ENCODE data around the gene KIFAP3.

The KIFAP3 gene

GRCh38 chr1:169933984-169934725, 140.3 kb downstream of the KIFAP3 start:
- H3K4me3 ChIP-seq (ENCODE audit: low read length) = no peak overlapping the region
- DNase-seq (ENCODE audit: low read depth) = peak; percentile 52
- TF ChIP-seq CTCF (IDR thresholded peaks at IDR 0.05; ENCODE audit: insufficient read depth, low read depth, low read length, missing control alignments) = no peak

- no peak for DNase-seq (ENCODE audit: low read depth)
- no peak overlapping the region for H3K4me3 ChIP-seq (ENCODE audit: low read length)
- no peak for TF ChIP-seq CTCF (IDR thresholded peaks at IDR 0.05; ENCODE audit: insufficient read depth, low read depth, low read length, missing control alignments)
These were observed 142.7 kb downstream of the KIFAP3 start for GRCh38 chr1:169931795-169932231.

DNA sequence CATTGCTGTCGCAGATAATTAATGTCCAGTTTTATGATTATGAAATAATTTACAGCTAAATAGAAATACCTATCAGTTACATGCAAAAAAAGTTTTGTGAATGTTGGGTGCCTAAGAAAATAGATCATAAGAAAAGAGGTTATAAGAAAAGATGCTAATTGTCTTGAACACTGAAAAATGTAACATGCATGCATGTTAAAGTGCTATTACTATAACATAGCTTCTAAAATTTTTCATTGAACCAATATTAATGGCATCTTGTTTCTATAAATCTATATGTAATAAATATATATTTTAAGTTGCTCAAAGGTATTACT, 145.3 kb downstream of the KIFAP3 start:
- DNase-seq (ENCODE audit: low read depth) = no peak
- H3K4me3 ChIP-seq (ENCODE audit: low read length) = no peak overlapping the region
- TF ChIP-seq CTCF (IDR thresholded peaks at IDR 0.05; ENCODE audit: insufficient read depth, low read depth, low read length, missing control alignments) = no peak

DNA sequence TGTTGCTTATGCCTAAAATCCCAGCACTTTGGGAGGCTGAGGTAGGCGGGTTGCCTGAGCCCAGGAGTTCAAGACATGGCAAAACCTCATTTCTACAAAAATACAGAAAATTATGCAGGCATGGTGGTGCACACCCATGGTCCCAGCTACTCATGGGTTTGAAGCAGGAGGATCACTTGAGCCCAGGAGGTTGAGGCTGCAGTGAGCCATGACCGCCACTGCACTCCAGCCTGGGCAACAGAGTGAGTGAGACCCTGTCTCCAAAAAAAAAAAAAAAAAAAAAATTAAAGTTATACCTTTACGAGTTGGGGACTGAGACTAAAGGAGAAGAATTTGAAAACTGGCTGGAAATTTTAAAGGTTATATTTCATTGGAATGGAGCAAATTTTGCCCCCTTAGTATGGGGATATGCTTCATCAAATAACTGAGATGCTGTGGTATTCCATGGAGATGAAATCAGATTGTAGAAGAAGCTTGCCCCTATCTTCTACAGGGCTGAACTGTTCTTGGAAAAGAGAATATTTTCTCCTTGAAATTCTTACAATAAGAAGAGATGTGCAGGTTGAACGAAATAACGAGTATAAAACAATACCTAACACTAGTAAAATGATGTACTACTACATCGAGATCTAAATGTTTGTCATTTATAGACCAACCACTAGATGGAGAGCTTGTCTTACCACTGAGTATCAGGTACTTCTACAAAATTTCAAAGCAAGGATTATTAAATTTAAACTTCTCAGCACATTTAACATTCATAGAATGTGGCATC, 145.9 kb downstream of the KIFAP3 start:
- H3K4me3 ChIP-seq (ENCODE audit: low read length) = no peak overlapping the region
- peak; percentile 60 for TF ChIP-seq CTCF (IDR thresholded peaks at IDR 0.05; ENCODE audit: insufficient read depth, low read depth, low read length, missing control alignments)
- DNase-seq (ENCODE audit: low read depth) = peak; percentile 59

- DNase-seq (ENCODE audit: low read depth) = no peak
- TF ChIP-seq CTCF (IDR thresholded peaks at IDR 0.05; ENCODE audit: insufficient read depth, low read depth, low read length, missing control alignments) = no peak
- H3K4me3 ChIP-seq (ENCODE audit: low read length) = no peak overlapping the region
These were observed 148.7 kb downstream of the KIFAP3 start for GRCh38 chr1:169925505-169926482.

DNA sequence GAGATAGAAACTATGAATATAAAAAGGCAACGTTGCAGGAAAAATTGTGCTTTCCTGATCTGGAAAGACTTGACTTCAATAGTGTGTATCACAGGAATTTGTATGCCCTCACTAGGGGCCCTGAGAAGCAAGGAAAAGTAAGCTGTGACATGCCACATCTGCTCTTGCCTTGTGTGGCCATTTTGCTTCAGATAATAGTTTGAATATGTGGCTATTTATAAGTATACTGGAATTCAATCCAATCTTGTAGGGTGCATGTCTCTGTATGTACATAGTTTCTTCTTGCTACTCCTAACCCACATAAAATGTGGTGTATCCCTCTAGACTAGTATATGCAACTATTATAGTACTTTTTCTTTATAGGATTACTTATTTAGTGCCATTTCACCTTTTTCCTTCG, 149.7 kb downstream of the KIFAP3 start:
- H3K4me3 ChIP-seq (ENCODE audit: low read length) = no peak overlapping the region
- DNase-seq (ENCODE audit: low read depth) = no peak
- no peak for TF ChIP-seq CTCF (IDR thresholded peaks at IDR 0.05; ENCODE audit: insufficient read depth, low read depth, low read length, missing control alignments)
